Brain microvascular endothelial cell (primary cell): ENCODE results near the gene CRAT.

Source experiments
- DNase-seq: peaks from one replicate; pipeline ENCODE4 v3.0.0-alpha.2; 2020
- H3K27ac ChIP-seq: fragments of 250-450 bp; sonication (Bioruptor Pico); 2 replicates; pipeline ENCODE4 v1.5.1; 2020; ENCODE audit warnings: mild to moderate bottlenecking, moderate library complexity
- H3K27me3 ChIP-seq: fragments of 250-450 bp; sonication (Bioruptor Pico); replicated peaks from 2 replicates; pipeline ENCODE4 v1.5.1; 2020; ENCODE audit warnings: mild to moderate bottlenecking
- H3K36me3 ChIP-seq: fragments of 250-450 bp; sonication (Bioruptor Pico); replicated peaks from 2 replicates; pipeline ENCODE4 v1.5.1; 2020; ENCODE audit warnings: mild to moderate bottlenecking
- H3K4me3 ChIP-seq: 2 replicates; pipeline ENCODE4 v1.5.1; 2011; ENCODE audit warnings: low read depth, mild to moderate bottlenecking, control low read depth, low read length, moderate library complexity
- CTCF ChIP-seq: IDR thresholded peaks from 2 replicates; pipeline ENCODE4 v1.5.1; 2011; ENCODE audit warnings: low read depth, mild to moderate bottlenecking, moderate library complexity, low read length, control low read depth, inconsistent platforms; ENCODE audit errors: missing control alignments
- in situ Hi-C: cut with HindIII; loops from 2 replicates; pipeline ENCODE4 v1.10.0; 2017; ENCODE audit warnings: low sequenced_read_pairs, low pct_ligation_motif_present

The CRAT gene

GRCh38 chr9:129100383-129101169 lies 10.0 kb downstream of the CRAT start:
- H3K27ac ChIP-seq = no peak overlapping the region
- peak; percentile 9 for TF ChIP-seq CTCF
- in situ Hi-C loops = no loop called here
- no peak for DNase-seq
- H3K36me3 ChIP-seq = peaks cover 3% of the 10 kb centered on the region
- no peak overlapping the region for H3K4me3 ChIP-seq
- H3K27me3 ChIP-seq = no peaks in the 10 kb centered on the region

GRCh38 chr9:129098328-129098727 lies 12.3 kb downstream of the CRAT start:
- Histone ChIP-seq H3K27ac (no peak overlapping the region), H3K27me3 (no peaks in the 10 kb centered on the region), H3K36me3 (peaks cover 6% of the 10 kb centered on the region), H3K4me3 (no peak overlapping the region)
- in situ Hi-C loops = no loop called here
- DNase-seq = no peak
- TF ChIP-seq CTCF = no peak

GRCh38 chr9:129097671-129098306 lies 12.8 kb downstream of the CRAT start:
- H3K27ac ChIP-seq = no peak overlapping the region
- H3K4me3 ChIP-seq = no peak overlapping the region
- no peak for DNase-seq
- H3K36me3 ChIP-seq = peaks cover 6% of the 10 kb centered on the region
- no peak for TF ChIP-seq CTCF
- no peaks in the 10 kb centered on the region for H3K27me3 ChIP-seq
- in situ Hi-C loops = no loop called here

GRCh38 chr9:129095908-129096307 lies 14.7 kb downstream of the CRAT start:
- Histone ChIP-seq H3K4me3 (no peak overlapping the region), H3K36me3 (peaks cover 6% of the 10 kb centered on the region), H3K27me3 (no peaks in the 10 kb centered on the region), H3K27ac (no peak overlapping the region)
- in situ Hi-C loops = no loop called here
- no peak for TF ChIP-seq CTCF
- no peak for DNase-seq

- H3K27me3 ChIP-seq = no peaks in the 10 kb centered on the region
- H3K36me3 ChIP-seq = peaks cover 6% of the 10 kb centered on the region
- H3K27ac ChIP-seq = no peak overlapping the region
- TF ChIP-seq CTCF = no peak
- in situ Hi-C loops = no loop called here
- no peak overlapping the region for H3K4me3 ChIP-seq
- DNase-seq = no peak
Measured at GRCh38 chr9:129095170-129095667, 15.4 kb downstream of the CRAT start.
